PC-9 (cell line): ENCODE results near the gene SELENOM.

Experiments used
- CTCF ChIP-seq: fragments of 200-600 bp; sonication (generic); conservative IDR thresholded peaks from 2 replicates; pipeline ENCODE4 v1.6.1; 2017; ENCODE audit warnings: mixed run types, antibody characterized with exemption, mild to moderate bottlenecking, moderate library complexity
- EZH2 ChIP-seq: fragments of 200-600 bp; sonication (generic); IDR thresholded peaks from 2 replicates; pipeline ENCODE4 v1.8.0; 2017; ENCODE audit warnings: antibody characterized with exemption, low read depth

GRCh38 chr22:31055635-31056159 lies 51.7 kb downstream of the SELENOM start:
- TF ChIP-seq CTCF, result no peak
- no peak for TF ChIP-seq EZH2
